ENCODE data around the gene HNRNPUL1. TPM values are rescaled to one million over a fixed set of nuclear protein-coding genes. Genes with fewer than 3 reads are reported as not detected.

The HNRNPUL1 gene
- total RNA-seq, 2 experiments from 2014 or later: 301 to 333 TPM

GRCh38 chr19:41322451-41322850 is 58.3 kb downstream of the HNRNPUL1 start:
- Mint-ChIP-seq H3K27me3 (no peaks in the 10 kb centered on the region), H3K36me3 (peaks cover 23% of the 10 kb centered on the region), H3K27ac (peak overlapping the region; percentile 68), H3K9me3 (no peaks in the 10 kb centered on the region), H3K4me1 (peaks cover 32% of the 10 kb centered on the region), H3K4me3 (no peak overlapping the region)
- DNase-seq: no peak
- POLR2A ChIA-PET: interaction anchor here (0.6 to 2.8 kb wide), 5 partner anchors 10 to 549 kb away, joined by 3 to 9 read pairs (median 3); partner anchors contain the start of genes CCDC97 and TGFB1
- no peak for ATAC-seq (ENCODE audit: low read depth)

- POLR2A ChIA-PET: no interaction called here
- Mint-ChIP-seq H3K27me3 (no peaks in the 10 kb centered on the region), H3K4me3 (no peak overlapping the region), H3K36me3 (peaks cover 25% of the 10 kb centered on the region), H3K27ac (peak overlapping the region; percentile 68), H3K9me3 (no peaks in the 10 kb centered on the region), H3K4me1 (peaks cover 36% of the 10 kb centered on the region)
- DNase-seq: no peak
- ATAC-seq (ENCODE audit: low read depth): no peak
Observed at GRCh38 chr19:41323023-41323422, 58.9 kb downstream of the HNRNPUL1 start.

GRCh38 chr19:41323430-41324125 is 59.4 kb downstream of the HNRNPUL1 start:
- POLR2A ChIA-PET: interaction anchor here (1.8 kb wide), 1 partner anchor 28 kb away, joined by 6 read pairs; no protein-coding TSS in a partner anchor
- ATAC-seq (ENCODE audit: low read depth): no peak
- no peaks in the 10 kb centered on the region for H3K27me3 Mint-ChIP-seq
- H3K4me1 Mint-ChIP-seq: peaks cover 41% of the 10 kb centered on the region
- no peak overlapping the region for H3K4me3 Mint-ChIP-seq
- peaks cover 30% of the 10 kb centered on the region for H3K36me3 Mint-ChIP-seq
- H3K9me3 Mint-ChIP-seq: no peaks in the 10 kb centered on the region
- DNase-seq: no peak
- peak overlapping the region; percentile 71 for H3K27ac Mint-ChIP-seq

- peak overlapping the region; percentile 84 for H3K27ac Mint-ChIP-seq
- POLR2A ChIA-PET: interaction anchor here (1.8 kb wide), 1 partner anchor 27 kb away, joined by 6 read pairs; no protein-coding TSS in a partner anchor
- H3K36me3 Mint-ChIP-seq: peaks cover 30% of the 10 kb centered on the region
- no peaks in the 10 kb centered on the region for H3K27me3 Mint-ChIP-seq
- H3K9me3 Mint-ChIP-seq: no peaks in the 10 kb centered on the region
- no peak for ATAC-seq (ENCODE audit: low read depth)
- no peak for DNase-seq
- peaks cover 48% of the 10 kb centered on the region for H3K4me1 Mint-ChIP-seq
- H3K4me3 Mint-ChIP-seq: no peak overlapping the region
Observed at GRCh38 chr19:41324231-41324702, 60.1 kb downstream of the HNRNPUL1 start.

- H3K36me3 Mint-ChIP-seq: peaks cover 30% of the 10 kb centered on the region
- ATAC-seq (ENCODE audit: low read depth): no peak
- peak overlapping the region; percentile 84 for H3K27ac Mint-ChIP-seq
- H3K27me3 Mint-ChIP-seq: no peaks in the 10 kb centered on the region
- H3K9me3 Mint-ChIP-seq: no peaks in the 10 kb centered on the region
- H3K4me3 Mint-ChIP-seq: peak overlapping the region; percentile 8
- H3K4me1 Mint-ChIP-seq: peaks cover 48% of the 10 kb centered on the region
- no peak for DNase-seq
- POLR2A ChIA-PET: interaction anchor here (1.1 to 1.8 kb wide), 2 partner anchors 16 to 26 kb away, joined by 3 to 6 read pairs; no protein-coding TSS in a partner anchor
Observed at GRCh38 chr19:41324921-41325639, 60.9 kb downstream of the HNRNPUL1 start.

GRCh38 chr19:41325640-41325946 is 61.4 kb downstream of the HNRNPUL1 start:
- Mint-ChIP-seq H3K4me3 (no peak overlapping the region), H3K9me3 (no peaks in the 10 kb centered on the region), H3K27me3 (no peaks in the 10 kb centered on the region), H3K27ac (peak overlapping the region; percentile 79), H3K36me3 (peaks cover 32% of the 10 kb centered on the region), H3K4me1 (peaks cover 51% of the 10 kb centered on the region)
- ATAC-seq (ENCODE audit: low read depth) (no peak), DNase-seq (no peak)
- POLR2A ChIA-PET: interaction anchor here (1.1 to 1.8 kb wide), 2 partner anchors 17 to 26 kb away, joined by 3 to 6 read pairs; no protein-coding TSS in a partner anchor

- no peak for ATAC-seq (ENCODE audit: low read depth)
- Mint-ChIP-seq H3K4me1 (peaks cover 50% of the 10 kb centered on the region), H3K36me3 (peaks cover 33% of the 10 kb centered on the region), H3K4me3 (peak overlapping the region; percentile 78), H3K27me3 (no peaks in the 10 kb centered on the region), H3K9me3 (no peaks in the 10 kb centered on the region), H3K27ac (peak overlapping the region; percentile 92)
- POLR2A ChIA-PET: interaction anchor here (1.1 to 3.6 kb wide), 6 partner anchors 10 to 63 kb away, joined by 3 to 33 read pairs (median 10); partner anchors contain the start of genes B9D2 and HNRNPUL1
- no peak for DNase-seq
Observed at GRCh38 chr19:41325947-41326706, 62.0 kb downstream of the HNRNPUL1 start.

GRCh38 chr19:41327076-41327575 is 63.0 kb downstream of the HNRNPUL1 start:
- H3K4me1 Mint-ChIP-seq: peaks cover 52% of the 10 kb centered on the region
- peaks cover 38% of the 10 kb centered on the region for H3K36me3 Mint-ChIP-seq
- no peak for DNase-seq
- peak; percentile 1 for ATAC-seq (ENCODE audit: low read depth)
- peak overlapping the region; percentile 78 for H3K4me3 Mint-ChIP-seq
- H3K9me3 Mint-ChIP-seq: no peaks in the 10 kb centered on the region
- peak overlapping the region; percentile 92 for H3K27ac Mint-ChIP-seq
- H3K27me3 Mint-ChIP-seq: no peaks in the 10 kb centered on the region
- POLR2A ChIA-PET: interaction anchor here (0.5 to 4.0 kb wide), 17 partner anchors 8 to 139 kb away, joined by 3 to 54 read pairs (median 5); partner anchors contain the start of genes B9D2, HNRNPUL1 and TGFB1

GRCh38 chr19:41327576-41328156 is 63.5 kb downstream of the HNRNPUL1 start:
- no peaks in the 10 kb centered on the region for H3K9me3 Mint-ChIP-seq
- peak overlapping the region; percentile 87 for H3K27ac Mint-ChIP-seq
- POLR2A ChIA-PET: interaction anchor here (0.5 to 4.0 kb wide), 18 partner anchors 8 to 1871 kb away, joined by 3 to 54 read pairs (median 5); partner anchors contain the start of genes B9D2, HNRNPUL1 and TGFB1
- peaks cover 54% of the 10 kb centered on the region for H3K4me1 Mint-ChIP-seq
- H3K4me3 Mint-ChIP-seq: peak overlapping the region; percentile 78
- ATAC-seq (ENCODE audit: low read depth) (peak; percentile 58), DNase-seq (peak; percentile 87)
- peaks cover 37% of the 10 kb centered on the region for H3K36me3 Mint-ChIP-seq
- H3K27me3 Mint-ChIP-seq: no peaks in the 10 kb centered on the region

- peak overlapping the region; percentile 87 for H3K27ac Mint-ChIP-seq
- peaks cover 50% of the 10 kb centered on the region for H3K4me1 Mint-ChIP-seq
- POLR2A ChIA-PET: interaction anchor here (0.6 to 4.0 kb wide), 10 partner anchors 20 to 1872 kb away, joined by 3 to 54 read pairs (median 6); partner anchors contain the start of genes B9D2, HNRNPUL1 and TGFB1
- peak overlapping the region; percentile 70 for H3K4me3 Mint-ChIP-seq
- DNase-seq (peak; percentile 56), ATAC-seq (ENCODE audit: low read depth) (peak; percentile 46)
- no peaks in the 10 kb centered on the region for H3K27me3 Mint-ChIP-seq
- H3K36me3 Mint-ChIP-seq: peaks cover 34% of the 10 kb centered on the region
- H3K9me3 Mint-ChIP-seq: no peaks in the 10 kb centered on the region
Observed at GRCh38 chr19:41328157-41328841, 64.1 kb downstream of the HNRNPUL1 start.

GRCh38 chr19:41328842-41329225 is 64.7 kb downstream of the HNRNPUL1 start:
- Mint-ChIP-seq H3K36me3 (peaks cover 36% of the 10 kb centered on the region), H3K9me3 (no peaks in the 10 kb centered on the region), H3K27ac (peak overlapping the region; percentile 87), H3K27me3 (no peaks in the 10 kb centered on the region), H3K4me1 (peaks cover 48% of the 10 kb centered on the region), H3K4me3 (peak overlapping the region; percentile 70)
- ATAC-seq (ENCODE audit: low read depth) (no peak), DNase-seq (no peak)
- POLR2A ChIA-PET: interaction anchor here (1.2 to 4.0 kb wide), 6 partner anchors 19 to 65 kb away, joined by 3 to 54 read pairs (median 14); partner anchors contain the start of genes B9D2, HNRNPUL1 and TGFB1

GRCh38 chr19:41330481-41330880 is 66.3 kb downstream of the HNRNPUL1 start:
- Mint-ChIP-seq H3K4me1 (peaks cover 47% of the 10 kb centered on the region), H3K27ac (peak overlapping the region; percentile 72), H3K36me3 (peaks cover 34% of the 10 kb centered on the region), H3K4me3 (peak overlapping the region; percentile 43), H3K9me3 (no peaks in the 10 kb centered on the region), H3K27me3 (no peaks in the 10 kb centered on the region)
- no peak for ATAC-seq (ENCODE audit: low read depth)
- no peak for DNase-seq
- POLR2A ChIA-PET: interaction anchor here (4.0 kb wide), 1 partner anchor 22 kb away, joined by 54 read pairs; the partner anchor contains the start of gene TGFB1

All from activated naive CD8-positive, alpha-beta T cell treated with anti-CD3 and anti-CD28 coated beads, Interleukin-2, amount 10 ng/mL, durations not matched to agents 7 days and 5 days (primary cell).